Measurements from ENCODE around the gene MAGEA1. TPM values are rescaled to one million over a fixed set of nuclear protein-coding genes. Genes with fewer than 3 reads are reported as not detected.

Gene MAGEA1
- polyA plus RNA-seq, 4 donors = not detected

Other genes starting within 250 kb of the MAGEA1 start
- gene PNMA5, start 185.2 kb upstream of the MAGEA1 start, polyA plus RNA-seq (ENCODE audit: insufficient read length in 4 of 4) = under 1 TPM; 0.10 to 0.47 (median 0.30) TPM
- gene PNMA3, start 122.8 kb upstream of the MAGEA1 start, polyA plus RNA-seq (ENCODE audit: insufficient read length in 4 of 4) = 10 to 100 TPM; 16.9 to 36.8 (median 28.6) TPM
- 10 to 100 TPM in 3 of 4 donors, 1 to 10 TPM in 1; 8.0 to 13.9 (median 11.5) TPM for gene PNMA6A, start 106.8 kb upstream of the MAGEA1 start, polyA plus RNA-seq (ENCODE audit: insufficient read length in 4 of 4)
- gene PNMA6F, start 142.5 kb downstream of the MAGEA1 start, polyA plus RNA-seq (ENCODE audit: insufficient read length in 4 of 4) = under 1 TPM; 0.06 to 0.32 (median 0.10) TPM
- 10 to 100 TPM; 16.8 to 21.7 (median 19.0) TPM for gene ZNF275, start 154.9 kb downstream of the MAGEA1 start, polyA plus RNA-seq (ENCODE audit: insufficient read length in 4 of 4)
- gene PNMA6E, start 222.1 kb downstream of the MAGEA1 start, polyA plus RNA-seq (ENCODE audit: insufficient read length in 4 of 4) = not detected
- 1 to 10 TPM in 2 of 4 donors, under 1 TPM in 2; 0.75 to 1.1 (median 0.97) TPM for gene ZFP92, start 232.2 kb downstream of the MAGEA1 start, polyA plus RNA-seq (ENCODE audit: insufficient read length in 4 of 4)